Measurements from ENCODE around the gene IL34.

DNA sequence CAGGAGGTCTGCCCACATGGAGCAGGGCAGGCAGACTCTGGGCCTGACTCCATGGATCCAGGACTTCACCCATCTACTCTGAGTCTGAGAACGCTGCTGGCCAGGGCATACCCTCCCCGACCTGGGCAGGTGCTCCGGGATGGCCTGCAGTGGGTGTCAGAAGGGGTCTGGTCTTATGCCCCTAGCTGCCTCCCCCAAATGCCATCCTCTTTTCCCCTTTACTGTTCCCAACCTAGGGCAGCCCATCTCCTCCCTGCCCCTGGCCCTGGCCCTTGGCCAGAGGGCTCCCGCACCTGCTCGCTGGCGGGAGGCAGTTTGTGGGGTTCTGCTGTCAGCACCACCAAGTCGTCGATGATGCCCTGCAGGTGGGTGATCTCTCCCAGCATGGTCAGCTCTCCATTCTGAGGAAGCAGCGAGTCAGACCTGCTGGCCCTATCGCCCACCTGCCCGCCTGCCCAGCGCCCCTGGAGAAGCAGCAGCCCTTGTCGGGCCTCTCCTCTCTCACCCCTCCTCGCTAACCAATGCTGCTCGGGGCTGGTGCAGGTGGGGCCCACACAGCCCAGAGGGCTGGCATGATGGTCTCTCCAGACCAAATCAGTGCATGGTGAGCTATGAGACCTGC lies 31.3 kb downstream of the IL34 start:
- TF ChIP-seq EGR1 (IDR thresholded peaks at IDR 0.05; ENCODE audit: low read depth), result no peak
- no peak for TF ChIP-seq SP1 (IDR thresholded peaks at IDR 0.05; ENCODE audit: low read depth)
- TF ChIP-seq JUND (IDR thresholded peaks at IDR 0.05), result no peak
- no peak for TF ChIP-seq CBX3 (IDR thresholded peaks at IDR 0.05; ENCODE audit: low read depth)
- TF ChIP-seq, protein P1, sequence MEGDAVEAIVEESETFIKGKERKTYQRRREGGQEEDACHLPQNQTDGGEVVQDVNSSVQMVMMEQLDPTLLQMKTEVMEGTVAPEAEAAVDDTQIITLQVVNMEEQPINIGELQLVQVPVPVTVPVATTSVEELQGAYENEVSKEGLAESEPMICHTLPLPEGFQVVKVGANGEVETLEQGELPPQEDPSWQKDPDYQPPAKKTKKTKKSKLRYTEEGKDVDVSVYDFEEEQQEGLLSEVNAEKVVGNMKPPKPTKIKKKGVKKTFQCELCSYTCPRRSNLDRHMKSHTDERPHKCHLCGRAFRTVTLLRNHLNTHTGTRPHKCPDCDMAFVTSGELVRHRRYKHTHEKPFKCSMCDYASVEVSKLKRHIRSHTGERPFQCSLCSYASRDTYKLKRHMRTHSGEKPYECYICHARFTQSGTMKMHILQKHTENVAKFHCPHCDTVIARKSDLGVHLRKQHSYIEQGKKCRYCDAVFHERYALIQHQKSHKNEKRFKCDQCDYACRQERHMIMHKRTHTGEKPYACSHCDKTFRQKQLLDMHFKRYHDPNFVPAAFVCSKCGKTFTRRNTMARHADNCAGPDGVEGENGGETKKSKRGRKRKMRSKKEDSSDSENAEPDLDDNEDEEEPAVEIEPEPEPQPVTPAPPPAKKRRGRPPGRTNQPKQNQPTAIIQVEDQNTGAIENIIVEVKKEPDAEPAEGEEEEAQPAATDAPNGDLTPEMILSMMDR (IDR thresholded peaks at IDR 0.05 in 2 of 3, conservative IDR thresholded peaks at IDR 0.05 in 1 of 3; ENCODE audit: borderline replicate concordance in 1 of 3, insufficient read depth in 1 of 3, low read depth in 2 of 3, low read length in 2 of 3), result no peak
- TF ChIP-seq ZFX (IDR thresholded peaks at IDR 0.05), result no peak
- no peak for TF ChIP-seq EZH2 (IDR thresholded peaks at IDR 0.05)
- no peak for TF ChIP-seq POLR2A (IDR thresholded peaks at IDR 0.05; ENCODE audit: borderline replicate concordance, extremely low read depth, insufficient read depth, insufficient read length)
- no peak for TF ChIP-seq ELF1 (IDR thresholded peaks at IDR 0.05; ENCODE audit: borderline replicate concordance, low read depth)
- TF ChIP-seq, protein P2, sequence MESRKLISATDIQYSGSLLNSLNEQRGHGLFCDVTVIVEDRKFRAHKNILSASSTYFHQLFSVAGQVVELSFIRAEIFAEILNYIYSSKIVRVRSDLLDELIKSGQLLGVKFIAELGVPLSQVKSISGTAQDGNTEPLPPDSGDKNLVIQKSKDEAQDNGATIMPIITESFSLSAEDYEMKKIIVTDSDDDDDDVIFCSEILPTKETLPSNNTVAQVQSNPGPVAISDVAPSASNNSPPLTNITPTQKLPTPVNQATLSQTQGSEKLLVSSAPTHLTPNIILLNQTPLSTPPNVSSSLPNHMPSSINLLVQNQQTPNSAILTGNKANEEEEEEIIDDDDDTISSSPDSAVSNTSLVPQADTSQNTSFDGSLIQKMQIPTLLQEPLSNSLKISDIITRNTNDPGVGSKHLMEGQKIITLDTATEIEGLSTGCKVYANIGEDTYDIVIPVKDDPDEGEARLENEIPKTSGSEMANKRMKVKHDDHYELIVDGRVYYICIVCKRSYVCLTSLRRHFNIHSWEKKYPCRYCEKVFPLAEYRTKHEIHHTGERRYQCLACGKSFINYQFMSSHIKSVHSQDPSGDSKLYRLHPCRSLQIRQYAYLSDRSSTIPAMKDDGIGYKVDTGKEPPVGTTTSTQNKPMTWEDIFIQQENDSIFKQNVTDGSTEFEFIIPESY (IDR thresholded peaks at IDR 0.05; ENCODE audit: extremely low read depth, insufficient replicate concordance, low read length), result no peak

Data from HCT116 (cell line).